ENCODE results near the gene UHRF2. TPM values are rescaled to one million over a fixed set of nuclear protein-coding genes. Genes with fewer than 3 reads are reported as not detected.

Gene UHRF2
- total RNA-seq, 1 donor from 2014 or later, result 114 TPM

- Mint-ChIP-seq H3K27ac (peak overlapping the region; percentile 16), H3K4me1 (peaks cover 29% of the 10 kb centered on the region), H3K9me3 (peaks cover 8% of the 10 kb centered on the region), H3K4me3 (no peak overlapping the region), H3K27me3 (no peaks in the 10 kb centered on the region), H3K36me3 (ENCODE audit: low read depth) (peaks cover 68% of the 10 kb centered on the region)
- ATAC-seq (ENCODE audit: low read depth) (no peak), DNase-seq (no peak)
- CTCF ChIA-PET, result interaction anchor here (0.7 kb wide), 1 partner anchor 8 kb away, joined by 3 read pairs; no protein-coding TSS in a partner anchor
- TF ChIP-seq, protein P1, sequence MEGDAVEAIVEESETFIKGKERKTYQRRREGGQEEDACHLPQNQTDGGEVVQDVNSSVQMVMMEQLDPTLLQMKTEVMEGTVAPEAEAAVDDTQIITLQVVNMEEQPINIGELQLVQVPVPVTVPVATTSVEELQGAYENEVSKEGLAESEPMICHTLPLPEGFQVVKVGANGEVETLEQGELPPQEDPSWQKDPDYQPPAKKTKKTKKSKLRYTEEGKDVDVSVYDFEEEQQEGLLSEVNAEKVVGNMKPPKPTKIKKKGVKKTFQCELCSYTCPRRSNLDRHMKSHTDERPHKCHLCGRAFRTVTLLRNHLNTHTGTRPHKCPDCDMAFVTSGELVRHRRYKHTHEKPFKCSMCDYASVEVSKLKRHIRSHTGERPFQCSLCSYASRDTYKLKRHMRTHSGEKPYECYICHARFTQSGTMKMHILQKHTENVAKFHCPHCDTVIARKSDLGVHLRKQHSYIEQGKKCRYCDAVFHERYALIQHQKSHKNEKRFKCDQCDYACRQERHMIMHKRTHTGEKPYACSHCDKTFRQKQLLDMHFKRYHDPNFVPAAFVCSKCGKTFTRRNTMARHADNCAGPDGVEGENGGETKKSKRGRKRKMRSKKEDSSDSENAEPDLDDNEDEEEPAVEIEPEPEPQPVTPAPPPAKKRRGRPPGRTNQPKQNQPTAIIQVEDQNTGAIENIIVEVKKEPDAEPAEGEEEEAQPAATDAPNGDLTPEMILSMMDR (IDR thresholded peaks at IDR 0.05), result no peak
- intact Hi-C loops (cut with micrococcal nuclease), result no loop called here
- POLR2A ChIA-PET, result no interaction called here
Observed at GRCh38 chr9:6460189-6460768, 47.3 kb downstream of the UHRF2 start.

DNA sequence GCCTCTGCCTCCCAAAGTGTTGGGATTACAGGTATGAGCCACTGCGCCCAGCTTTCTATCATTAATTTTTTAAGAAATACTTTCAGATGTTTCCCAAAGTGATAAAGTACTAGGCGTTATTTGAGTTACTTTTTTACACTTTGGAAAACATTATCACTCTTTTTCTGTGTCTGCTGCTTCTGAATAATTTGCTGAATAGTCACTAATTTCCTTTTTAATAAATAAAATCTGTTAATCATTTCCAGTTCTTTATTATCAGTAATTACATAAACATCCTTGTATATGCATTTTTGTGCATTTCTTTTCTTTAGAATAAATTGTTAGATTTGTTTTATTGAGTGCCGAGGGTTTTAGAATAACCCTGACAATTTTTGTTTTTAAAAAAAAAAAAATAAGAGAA, 48.6 kb downstream of the UHRF2 start:
- H3K4me1 Mint-ChIP-seq, result peaks cover 23% of the 10 kb centered on the region

DNA sequence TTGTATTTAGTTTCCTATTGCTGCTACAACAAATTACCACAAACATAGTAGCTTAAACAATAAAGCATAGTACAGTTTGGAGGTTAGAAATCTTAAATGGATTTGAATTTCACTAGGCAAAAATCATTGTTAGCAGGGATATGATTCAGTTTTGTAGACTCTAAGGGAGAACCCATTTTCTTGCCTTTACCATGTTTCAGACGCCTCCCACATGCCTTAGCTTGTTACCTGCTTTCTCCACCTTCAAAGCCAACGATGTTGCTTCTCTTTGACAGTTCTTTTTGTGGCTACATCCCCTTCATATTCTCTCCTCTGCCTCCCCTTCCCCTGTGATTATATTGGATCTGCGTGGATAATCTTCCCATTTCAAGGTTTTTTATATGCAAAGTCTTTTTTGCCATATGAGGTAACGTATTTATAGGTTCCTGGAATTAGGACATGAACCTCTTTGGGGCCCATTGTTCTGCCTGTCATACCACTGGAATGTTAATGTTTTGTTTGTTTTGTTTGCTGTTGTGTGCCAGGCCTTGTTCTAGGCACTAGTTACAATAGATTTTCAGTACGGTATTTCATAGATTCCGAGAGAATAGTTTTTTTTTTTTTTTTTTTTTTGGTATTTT, 54.1 kb downstream of the UHRF2 start:
- no peaks in the 10 kb centered on the region for H3K27me3 Mint-ChIP-seq
- ATAC-seq (ENCODE audit: low read depth) (no peak), DNase-seq (no peak)
- peaks cover 71% of the 10 kb centered on the region for H3K36me3 Mint-ChIP-seq (ENCODE audit: low read depth)
- TF ChIP-seq, protein P1 (IDR thresholded peaks at IDR 0.05), result no peak
- no peak overlapping the region for H3K4me3 Mint-ChIP-seq
- ChIA-PET CTCF (no interaction called here), POLR2A (no interaction called here)
- no peak overlapping the region for H3K27ac Mint-ChIP-seq
- peaks cover 4% of the 10 kb centered on the region for H3K4me1 Mint-ChIP-seq
- intact Hi-C loops (cut with micrococcal nuclease), result loop anchor here (5.0 kb wide), 1 partner anchor 35 kb away; no protein-coding TSS in a partner anchor
- H3K9me3 Mint-ChIP-seq, result no peaks in the 10 kb centered on the region

More for the DNA sequence above, 48.6 kb downstream of the UHRF2 start:
- Mint-ChIP-seq H3K36me3 (ENCODE audit: low read depth) (peaks cover 66% of the 10 kb centered on the region), H3K4me3 (no peak overlapping the region), H3K27me3 (no peaks in the 10 kb centered on the region), H3K27ac (no peak overlapping the region), H3K9me3 (peaks cover 8% of the 10 kb centered on the region)
- CTCF ChIA-PET, result no interaction called here
- DNase-seq (no peak), ATAC-seq (ENCODE audit: low read depth) (no peak)
- POLR2A ChIA-PET, result no interaction called here
- intact Hi-C loops (cut with micrococcal nuclease), result no loop called here
- TF ChIP-seq, protein P1 (IDR thresholded peaks at IDR 0.05), result no peak

DNA sequence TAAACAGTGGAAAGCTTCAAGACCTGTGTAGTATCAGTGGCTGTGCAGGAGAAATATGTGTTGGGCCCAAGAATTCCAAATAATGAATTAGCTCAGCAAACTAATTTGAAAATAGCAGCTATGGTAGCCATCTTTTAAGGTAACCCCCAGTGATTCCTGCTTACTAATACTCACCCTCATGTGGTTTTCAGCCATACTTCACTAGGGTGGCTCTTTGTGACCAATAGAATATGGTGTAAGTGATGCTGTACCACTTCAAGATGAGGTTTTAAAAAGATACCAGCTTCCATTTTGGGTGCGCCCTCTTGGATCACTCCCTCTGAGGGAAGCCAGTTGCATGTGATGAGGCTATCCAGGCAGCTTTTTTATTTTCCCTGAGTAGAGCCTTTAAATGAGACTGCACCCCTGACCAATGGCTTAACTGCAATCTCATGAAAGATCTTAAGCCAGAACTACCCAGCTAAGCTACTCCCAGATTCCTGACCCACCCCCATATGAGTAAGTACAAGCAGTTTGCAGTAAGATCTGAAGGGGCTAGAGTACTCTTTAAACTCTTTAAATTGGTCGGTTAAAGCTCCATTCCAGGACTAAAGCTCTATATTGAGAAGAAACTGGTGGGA, 58.3 kb downstream of the UHRF2 start:
- H3K4me1 Mint-ChIP-seq, result peaks cover 2% of the 10 kb centered on the region
- TF ChIP-seq, protein P1 (IDR thresholded peaks at IDR 0.05), result no peak
- POLR2A ChIA-PET, result interaction anchor here (0.6 to 0.8 kb wide), 2 partner anchors 58 to 279 kb away, joined by 3 read pairs; no protein-coding TSS in a partner anchor
- ATAC-seq (ENCODE audit: low read depth) (no peak), DNase-seq (no peak)
- H3K4me3 Mint-ChIP-seq, result no peak overlapping the region
- H3K27ac Mint-ChIP-seq, result peak overlapping the region; percentile 18
- CTCF ChIA-PET, result no interaction called here
- no peaks in the 10 kb centered on the region for H3K27me3 Mint-ChIP-seq
- intact Hi-C loops (cut with micrococcal nuclease), result loop anchor here (2.0 kb wide), 1 partner anchor 19 kb away; no protein-coding TSS in a partner anchor
- peaks cover 61% of the 10 kb centered on the region for H3K36me3 Mint-ChIP-seq (ENCODE audit: low read depth)
- no peaks in the 10 kb centered on the region for H3K9me3 Mint-ChIP-seq

DNA sequence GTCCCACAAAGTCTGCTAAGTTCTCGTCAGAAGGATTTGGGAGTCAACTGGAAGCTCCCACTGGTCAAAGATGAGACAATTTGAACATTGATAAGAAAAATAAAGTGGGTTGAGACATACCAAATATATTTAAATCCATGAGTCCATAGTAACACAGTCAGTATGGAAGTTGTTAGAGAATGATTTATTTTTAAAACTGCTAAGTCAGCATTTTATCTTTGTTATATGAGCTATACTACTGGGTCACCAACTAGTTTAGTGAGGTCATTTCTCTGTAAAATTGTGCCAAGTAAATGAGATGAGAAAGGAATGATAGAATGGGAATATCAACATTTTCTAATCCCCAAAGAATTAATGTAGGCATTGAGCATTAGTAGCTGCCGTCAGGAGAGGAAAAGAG, 60.2 kb downstream of the UHRF2 start:
- POLR2A ChIA-PET, result no interaction called here

More for the DNA sequence above, 60.2 kb downstream of the UHRF2 start:
- H3K36me3 Mint-ChIP-seq (ENCODE audit: low read depth), result peaks cover 47% of the 10 kb centered on the region
- DNase-seq, result no peak
- H3K4me3 Mint-ChIP-seq, result no peak overlapping the region
- intact Hi-C loops (cut with micrococcal nuclease), result no loop called here
- no peaks in the 10 kb centered on the region for H3K9me3 Mint-ChIP-seq
- H3K27ac Mint-ChIP-seq, result no peak overlapping the region
- ATAC-seq (ENCODE audit: low read depth), result no peak
- TF ChIP-seq, protein P1 (IDR thresholded peaks at IDR 0.05), result no peak
- no peaks in the 10 kb centered on the region for H3K27me3 Mint-ChIP-seq
- peaks cover 2% of the 10 kb centered on the region for H3K4me1 Mint-ChIP-seq
- CTCF ChIA-PET, result no interaction called here
